Fibroblast of upper back skin (primary cell): ENCODE data around the gene STK11.

Experiments used
- DNase-seq: peaks from one replicate; pipeline ENCODE4 v3.0.0-alpha.2; 2013

The STK11 gene

DNA sequence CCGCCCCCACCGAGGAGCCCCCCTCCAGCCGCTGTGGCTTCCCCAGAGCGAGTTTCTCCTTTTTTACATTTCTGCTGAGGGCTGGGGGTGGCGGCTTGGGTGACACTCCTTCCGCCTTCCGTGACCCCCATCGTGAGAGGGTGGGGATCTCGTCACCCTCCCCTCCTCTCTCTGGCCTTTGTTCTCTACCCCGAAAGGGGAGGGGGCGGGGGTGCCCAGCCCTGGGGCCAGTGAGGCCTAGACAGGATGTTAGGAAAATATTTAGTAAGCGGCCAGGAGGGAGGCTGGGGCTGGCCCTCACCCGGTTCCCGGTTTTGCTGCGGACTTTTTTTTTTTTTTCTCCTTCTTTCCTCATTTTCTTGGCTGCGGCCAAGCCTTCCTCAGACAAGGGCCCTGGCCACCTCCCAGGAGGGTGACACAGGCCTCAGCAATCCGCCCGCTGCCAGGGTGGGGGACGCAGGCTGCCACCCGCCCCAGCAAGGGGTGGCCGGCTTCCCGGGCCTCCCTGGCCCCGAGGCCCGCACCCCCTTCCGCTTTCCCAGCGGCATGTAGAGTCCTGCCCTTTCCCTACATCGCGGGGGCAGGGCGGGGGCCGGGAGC lies 46.7 kb downstream of the STK11 start:
- DNase-seq, result peak; percentile 96

DNA sequence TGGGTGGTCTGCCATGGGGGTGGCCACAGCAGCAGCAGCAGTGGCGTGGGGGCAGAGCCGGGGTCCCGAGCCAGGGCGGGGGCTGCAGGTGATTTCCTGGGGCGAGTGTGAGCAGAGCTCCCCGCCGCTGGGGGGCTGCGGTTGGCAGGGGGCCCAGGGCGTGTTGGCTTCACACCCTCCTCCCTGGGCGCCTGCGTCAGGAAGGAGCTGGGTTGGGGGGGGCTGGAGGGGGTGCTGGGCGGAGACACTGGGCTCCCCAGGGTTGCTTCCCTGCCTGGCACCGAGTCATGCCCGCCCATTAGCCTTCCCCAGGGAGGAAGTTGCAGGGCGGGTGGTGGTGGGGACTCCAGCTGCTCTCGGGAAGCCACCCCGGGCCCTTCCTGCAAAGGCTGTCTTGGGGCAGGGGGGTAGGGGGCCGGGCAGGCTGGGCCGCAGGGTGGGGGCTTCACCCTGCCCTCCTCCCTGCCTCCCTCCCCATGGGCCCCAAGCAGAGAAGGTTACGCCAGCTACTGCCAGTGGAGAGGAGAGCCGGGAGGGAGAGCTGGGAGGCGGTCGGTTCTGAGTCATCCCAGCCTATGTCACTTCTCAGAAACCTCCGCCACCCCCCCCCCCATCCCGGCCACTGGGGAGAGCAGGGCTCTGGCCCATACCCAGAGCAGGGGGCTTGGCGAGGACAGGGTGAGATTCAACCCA lies 47.4 kb downstream of the STK11 start:
- DNase-seq, result peak; percentile 98

DNA sequence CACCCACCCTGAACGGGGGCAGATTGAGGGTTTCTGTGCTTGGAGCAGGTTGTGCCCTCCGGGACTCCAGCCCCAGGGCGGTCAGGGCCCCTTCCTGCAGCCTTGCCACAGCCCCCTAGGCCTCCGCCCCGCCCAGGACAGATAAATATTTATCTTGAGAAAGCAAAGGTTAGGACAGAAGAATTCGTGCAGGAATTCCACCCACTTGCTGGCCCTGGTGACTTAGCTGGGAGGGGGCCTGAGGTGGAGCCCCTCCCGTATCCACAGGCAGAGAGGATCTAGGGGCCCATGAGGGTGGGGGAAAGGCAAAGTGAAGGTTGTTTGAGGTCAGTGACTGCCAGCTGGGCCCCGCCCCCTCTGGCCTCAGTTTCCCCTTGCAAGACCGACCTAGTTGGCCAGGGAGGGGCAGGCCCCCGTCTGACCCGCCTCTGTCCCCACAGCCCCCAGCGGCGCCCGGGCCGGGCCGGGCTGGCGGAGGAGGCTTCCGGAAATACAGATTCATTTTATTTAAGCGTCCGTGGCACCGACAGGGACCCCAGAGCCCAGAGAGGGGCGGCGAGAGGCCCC lies 48.0 kb downstream of the STK11 start:
- DNase-seq, result no peak

- DNase-seq, result no peak
Observed at GRCh38 chr19:1254081-1254527, 48.5 kb downstream of the STK11 start.

DNA sequence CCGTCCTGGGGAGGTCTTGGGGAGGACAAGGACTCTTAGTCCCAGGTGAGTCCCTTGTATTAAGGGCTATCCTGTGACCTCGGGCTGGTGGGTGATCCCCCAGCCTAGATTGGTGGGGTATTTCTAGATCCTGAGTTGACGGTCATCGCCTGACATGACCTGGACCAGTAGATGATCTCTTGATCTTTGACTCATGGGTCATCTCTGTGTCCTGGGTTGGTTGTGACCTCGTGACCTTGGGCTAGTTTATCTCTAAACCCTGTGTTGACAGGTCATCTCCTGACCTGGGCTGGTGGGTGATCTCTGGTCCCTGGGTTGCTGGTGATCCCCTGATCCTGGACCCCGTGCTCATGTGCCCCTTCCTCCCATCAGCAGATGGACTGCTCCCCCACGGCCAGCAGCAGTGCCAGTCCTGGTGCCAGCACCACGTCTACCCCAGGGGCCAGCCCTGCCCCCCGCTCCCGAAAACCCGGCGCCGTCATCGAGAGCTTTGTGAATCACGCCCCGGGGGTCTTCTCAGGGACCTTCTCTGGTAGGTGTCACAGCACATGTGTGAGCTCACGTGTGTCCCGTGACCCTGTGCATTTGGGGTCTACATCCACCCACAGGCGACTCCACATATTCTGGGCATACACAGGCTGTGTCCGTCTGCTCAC lies 49.1 kb downstream of the STK11 start:
- no peak for DNase-seq

DNA sequence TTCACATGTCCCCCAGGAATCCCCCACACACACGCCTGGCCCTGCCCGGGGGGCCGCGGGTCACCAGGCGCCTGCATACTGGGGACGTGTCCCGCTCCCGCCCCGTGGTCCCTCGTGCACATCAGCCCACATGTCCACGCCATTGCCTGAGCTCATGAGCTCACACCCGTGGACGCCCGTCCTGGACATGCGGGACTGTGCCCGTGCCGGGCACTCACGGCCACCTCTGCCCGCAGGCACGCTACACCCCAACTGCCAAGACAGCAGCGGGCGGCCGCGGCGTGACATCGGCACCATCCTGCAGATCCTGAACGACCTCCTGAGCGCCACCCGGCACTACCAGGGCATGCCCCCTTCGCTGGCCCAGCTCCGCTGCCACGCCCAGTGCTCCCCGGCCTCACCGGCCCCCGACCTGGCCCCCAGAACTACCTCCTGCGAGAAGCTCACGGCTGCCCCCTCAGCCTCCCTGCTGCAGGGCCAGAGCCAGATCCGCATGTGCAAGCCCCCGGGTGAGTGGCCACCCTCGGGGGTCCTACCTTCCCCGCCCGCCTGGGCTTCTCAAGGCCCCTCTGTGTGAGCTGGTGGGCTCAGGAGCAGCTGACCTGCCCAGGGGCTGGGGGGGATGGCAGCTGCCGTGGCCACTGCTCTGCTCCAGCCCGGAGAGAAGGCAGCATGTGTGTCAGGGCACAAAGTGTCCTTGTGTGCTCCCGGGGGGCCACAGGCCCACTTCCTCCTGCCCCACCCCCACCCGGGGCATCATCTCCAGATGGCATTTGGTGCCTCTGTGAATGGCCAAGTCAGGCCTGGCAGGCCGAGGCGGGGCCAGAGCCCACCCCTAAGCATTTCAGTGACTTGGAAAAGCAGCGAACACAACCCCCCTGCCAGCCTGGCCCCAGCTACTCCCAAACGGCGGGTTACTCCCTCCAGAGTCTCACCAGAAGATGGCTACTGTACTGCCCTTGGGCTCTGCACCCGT lies 49.9 kb downstream of the STK11 start:
- no peak for DNase-seq

DNA sequence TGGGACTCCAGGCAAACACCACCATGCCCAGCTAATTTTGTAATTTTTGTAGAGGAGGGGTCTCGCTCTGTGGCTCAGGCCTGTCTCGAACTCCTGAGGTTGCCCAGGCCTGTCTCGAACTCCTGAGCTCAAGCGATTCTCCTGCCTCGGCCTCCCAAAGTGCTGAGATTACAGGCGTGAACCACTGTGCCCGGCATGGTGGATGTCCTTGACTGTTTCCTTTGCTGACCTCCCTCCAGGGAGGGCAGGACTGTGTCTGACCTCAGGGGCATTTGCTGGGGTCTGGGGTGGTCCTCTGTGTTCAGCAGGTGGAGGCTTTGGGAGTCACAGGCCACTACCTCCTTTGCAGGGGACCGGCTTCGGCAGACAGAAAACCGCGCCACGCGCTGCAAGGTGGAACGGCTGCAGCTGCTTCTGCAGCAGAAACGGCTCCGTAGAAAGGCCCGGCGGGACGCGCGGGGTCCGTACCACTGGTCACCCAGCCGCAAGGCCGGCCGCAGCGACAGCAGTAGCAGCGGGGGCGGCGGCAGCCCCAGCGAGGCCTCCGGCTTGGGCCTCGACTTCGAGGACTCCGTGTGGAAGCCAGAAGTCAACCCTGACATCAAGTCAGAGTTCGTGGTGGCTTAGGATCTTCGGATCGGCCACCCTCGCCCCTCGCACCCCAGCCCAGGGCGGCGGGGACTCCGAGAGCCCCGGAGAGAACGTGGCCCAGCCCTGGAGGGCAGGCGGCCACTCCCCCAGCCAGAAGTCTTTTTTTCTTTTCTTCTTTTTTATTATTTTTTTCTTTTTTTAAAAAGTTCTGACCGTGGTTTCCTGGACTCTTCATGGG lies 51.3 kb downstream of the STK11 start:
- DNase-seq, result no peak

DNA sequence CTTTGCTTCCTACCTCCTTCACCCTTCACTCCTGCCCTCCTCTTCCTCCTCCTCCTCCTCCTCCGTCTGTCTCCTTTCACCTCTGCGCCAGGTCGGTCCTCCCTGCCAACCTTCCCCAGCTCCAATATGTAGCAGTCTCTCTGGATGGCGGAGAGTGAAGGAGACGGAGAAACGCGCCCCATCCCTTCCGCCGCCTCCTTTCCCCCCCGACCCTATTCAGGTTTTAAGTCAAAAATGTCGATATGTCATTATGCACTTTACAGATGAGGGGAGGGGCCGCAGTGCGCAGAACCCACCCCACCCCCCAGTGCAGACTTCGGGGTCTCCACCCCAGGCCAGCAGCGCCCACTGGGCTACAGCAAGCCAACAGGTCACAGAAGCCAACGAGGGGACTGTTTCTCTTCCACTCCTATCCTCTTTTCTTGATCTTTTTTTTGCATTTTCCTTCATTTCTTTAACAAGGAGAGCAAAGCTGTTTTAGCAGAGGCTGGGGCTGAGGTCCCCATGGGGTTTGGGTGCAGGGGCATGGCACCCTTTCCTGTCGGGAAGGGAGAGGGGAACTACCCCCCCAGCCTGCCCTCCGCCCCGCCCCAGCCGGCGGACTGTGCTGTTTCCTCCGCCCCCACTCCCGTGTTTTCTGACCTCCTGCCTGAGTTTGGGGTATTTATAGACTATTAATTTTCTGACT lies 52.0 kb downstream of the STK11 start:
- no peak for DNase-seq

GRCh38 chr19:1258163-1258492 lies 52.5 kb downstream of the STK11 start:
- no peak for DNase-seq

DNA sequence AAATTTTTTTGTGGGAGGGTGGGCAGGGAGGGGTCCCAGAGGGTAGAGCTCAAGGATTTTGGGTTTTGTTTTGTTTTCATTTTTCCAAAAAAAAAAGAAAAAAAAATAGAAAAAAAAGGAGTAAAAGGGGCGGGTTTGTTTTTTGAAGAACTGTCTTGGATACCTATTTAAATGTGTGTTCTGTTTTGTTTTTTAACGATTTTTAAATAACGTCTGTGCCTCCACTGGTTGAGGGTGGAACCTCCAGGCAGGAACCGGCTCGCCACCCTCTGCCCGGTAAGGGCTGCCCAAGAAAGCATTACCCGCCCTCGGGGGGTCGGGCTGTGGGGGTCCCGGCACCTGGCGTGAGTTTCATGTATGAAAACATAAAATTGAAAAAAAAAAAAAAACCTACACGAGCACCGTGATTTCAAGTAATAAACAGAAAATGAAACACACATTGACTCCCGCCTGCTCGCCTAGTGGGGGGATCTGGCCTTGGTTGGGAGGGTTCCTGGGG lies 53.2 kb downstream of the STK11 start:
- DNase-seq, result no peak

GRCh38 chr19:1259206-1259875 lies 53.8 kb downstream of the STK11 start:
- peak; percentile 50 for DNase-seq

GRCh38 chr19:1259876-1260748 lies 54.5 kb downstream of the STK11 start:
- no peak for DNase-seq

- DNase-seq, result peak; percentile 96
Observed at GRCh38 chr19:1260749-1261537, 55.4 kb downstream of the STK11 start.

- no peak for DNase-seq
Observed at GRCh38 chr19:1261538-1261797, 55.9 kb downstream of the STK11 start.

- DNase-seq, result no peak
Observed at GRCh38 chr19:1261798-1262622, 56.4 kb downstream of the STK11 start.

DNA sequence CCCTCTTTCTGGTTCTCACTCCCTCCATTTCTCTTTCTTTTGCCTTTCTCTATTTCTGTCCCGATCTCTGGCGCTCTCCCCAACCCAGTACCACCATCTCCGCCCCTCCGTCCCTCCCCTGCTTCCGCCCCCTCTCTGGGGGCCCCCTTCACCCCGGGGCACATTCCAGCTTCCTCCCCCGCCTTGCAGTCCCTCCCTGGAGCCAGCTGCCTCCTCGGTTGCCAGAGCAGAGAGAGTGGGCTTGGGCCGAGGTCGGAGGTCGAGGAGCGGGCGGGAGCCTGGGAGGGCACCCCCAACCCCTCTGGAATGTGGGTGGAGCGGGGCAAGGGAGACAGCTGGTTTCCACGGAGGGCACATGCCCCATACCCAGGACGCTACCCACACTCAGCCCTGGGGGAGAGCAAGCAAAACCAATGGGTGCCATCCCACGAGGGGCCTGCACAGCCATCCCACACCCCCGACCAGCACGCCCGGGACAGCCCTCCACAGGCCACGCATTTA lies 57.1 kb downstream of the STK11 start:
- no peak for DNase-seq

DNA sequence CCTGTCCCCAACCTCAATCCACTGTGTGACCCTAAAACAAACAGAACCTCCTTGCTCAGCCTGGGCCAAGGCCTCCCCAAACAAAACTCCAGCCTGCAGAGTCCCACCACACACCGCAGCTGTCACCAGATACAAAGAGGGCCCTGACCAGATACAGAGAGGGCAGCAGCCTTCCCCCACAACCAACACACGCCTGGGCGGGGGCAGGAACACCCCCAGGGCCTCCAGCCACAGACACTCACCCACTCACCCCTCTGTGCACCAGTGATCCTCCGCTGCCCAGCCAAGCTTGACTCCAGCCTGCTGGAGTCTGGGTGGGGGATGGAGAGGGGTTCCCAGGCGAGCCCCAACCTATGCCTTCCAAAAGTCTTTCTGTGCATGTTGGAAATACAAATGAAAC lies 57.6 kb downstream of the STK11 start:
- DNase-seq, result no peak
